CD4-positive, alpha-beta T cell treated with Interleukin-12 subunit alpha and Interleukin-12 subunit beta, for 1 hour (primary cell): Measurements from ENCODE around the gene PSMB1.

Experiments
- DNase-seq: peaks from one replicate; pipeline ENCODE4 v3.0.0-alpha.2; 2020

PSMB1 gene

GRCh38 chr6:170552765-170553533 is at the start of gene PSMB1:
Gene PSMB1, minus strand, starts transcription at chr6:170553307. Its CDS starts 65 bp downstream, at chr6:170553242.
- DNase-seq, result peak; percentile 87

- DNase-seq, result no peak
These were observed 44.2 kb upstream of the PSMB1 start for GRCh38 chr6:170597278-170597677.

- no peak for DNase-seq
These were observed 43.3 kb upstream of the PSMB1 start for GRCh38 chr6:170596426-170596825.

- DNase-seq, result no peak
These were observed 37.6 kb upstream of the PSMB1 start for GRCh38 chr6:170590725-170591124.

- no peak for DNase-seq
These were observed 31.9 kb upstream of the PSMB1 start for GRCh38 chr6:170584954-170585498.

GRCh38 chr6:170584181-170584953 is 31.3 kb upstream of the PSMB1 start, which contains the start of gene PDCD2:
Gene PDCD2, minus strand, starts transcription at chr6:170584637. Its CDS starts 56 bp downstream, at chr6:170584581.
- peak; percentile 91 for DNase-seq

GRCh38 chr6:170583756-170584180 is 30.7 kb upstream of the PSMB1 start:
- no peak for DNase-seq

GRCh38 chr6:170578909-170579308 is 25.8 kb upstream of the PSMB1 start:
- no peak for DNase-seq

- DNase-seq, result no peak
These were observed 22.1 kb upstream of the PSMB1 start for GRCh38 chr6:170575250-170575649.

- no peak for DNase-seq
These were observed 19.8 kb upstream of the PSMB1 start for GRCh38 chr6:170572704-170573466.

GRCh38 chr6:170564936-170565530 is 11.9 kb upstream of the PSMB1 start:
- DNase-seq, result no peak

GRCh38 chr6:170561555-170561954 is 8.4 kb upstream of the PSMB1 start:
- no peak for DNase-seq

- no peak for DNase-seq
These were observed 2.2 kb upstream of the PSMB1 start for GRCh38 chr6:170555305-170555704.

GRCh38 chr6:170554796-170555137 is 1.7 kb upstream of the PSMB1 start:
- DNase-seq, result no peak

- DNase-seq, result peak; percentile 98
These were observed 1.1 kb upstream of the PSMB1 start, which contains the start of gene TBP for GRCh38 chr6:170554013-170554795. Gene TBP, plus strand, starts transcription at chr6:170554369. Its CDS starts 2,661 bp downstream, at chr6:170557030.

- peak; percentile 58 for DNase-seq
These were observed 466 bp upstream of the PSMB1 start for GRCh38 chr6:170553534-170554012.

- DNase-seq, result no peak
These were observed 7.7 kb downstream of the PSMB1 start for GRCh38 chr6:170545405-170545804.

- DNase-seq, result no peak
These were observed 10.9 kb downstream of the PSMB1 start for GRCh38 chr6:170542031-170542719.

- DNase-seq, result no peak
These were observed 15.8 kb downstream of the PSMB1 start for GRCh38 chr6:170537329-170537728.

GRCh38 chr6:170536671-170537070 is 16.4 kb downstream of the PSMB1 start:
- DNase-seq, result no peak

GRCh38 chr6:170535004-170535403 is 18.1 kb downstream of the PSMB1 start:
- no peak for DNase-seq
